ENCODE results near the gene AFF3.

DNA sequence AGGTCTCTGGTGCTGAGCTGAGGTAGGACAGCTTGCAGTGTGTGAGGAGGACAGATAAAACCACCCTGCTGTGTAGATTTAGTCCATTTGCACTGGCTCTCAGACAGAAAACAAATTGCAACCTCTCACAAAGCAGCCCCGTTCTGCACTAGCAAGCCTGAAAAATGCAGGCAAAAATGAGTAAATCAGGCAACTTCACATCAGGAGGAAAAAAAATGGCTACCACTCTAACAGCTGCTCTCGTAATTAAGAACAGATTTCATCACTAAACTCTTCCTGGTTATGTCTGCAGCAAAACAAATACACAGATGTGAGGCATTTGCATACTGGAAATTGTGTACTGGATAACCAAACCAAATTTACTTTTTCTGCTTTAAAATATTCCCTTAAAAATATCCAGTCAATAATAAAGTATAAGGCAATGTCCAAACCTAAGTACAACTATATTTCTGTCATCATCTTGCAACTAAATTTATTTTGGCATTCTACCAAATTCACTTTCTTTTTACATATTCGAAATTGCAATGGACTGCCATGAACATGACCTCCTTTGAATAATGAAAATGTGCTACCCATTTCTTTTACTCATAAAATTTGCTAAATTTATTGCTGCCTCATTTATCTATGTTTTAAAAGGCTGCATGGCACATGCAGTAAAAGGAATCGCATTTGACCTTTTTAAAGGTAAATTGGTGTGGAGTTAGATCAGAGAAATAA is 157.4 kb downstream of the AFF3 start:
- TF ChIP-seq, protein P1, sequence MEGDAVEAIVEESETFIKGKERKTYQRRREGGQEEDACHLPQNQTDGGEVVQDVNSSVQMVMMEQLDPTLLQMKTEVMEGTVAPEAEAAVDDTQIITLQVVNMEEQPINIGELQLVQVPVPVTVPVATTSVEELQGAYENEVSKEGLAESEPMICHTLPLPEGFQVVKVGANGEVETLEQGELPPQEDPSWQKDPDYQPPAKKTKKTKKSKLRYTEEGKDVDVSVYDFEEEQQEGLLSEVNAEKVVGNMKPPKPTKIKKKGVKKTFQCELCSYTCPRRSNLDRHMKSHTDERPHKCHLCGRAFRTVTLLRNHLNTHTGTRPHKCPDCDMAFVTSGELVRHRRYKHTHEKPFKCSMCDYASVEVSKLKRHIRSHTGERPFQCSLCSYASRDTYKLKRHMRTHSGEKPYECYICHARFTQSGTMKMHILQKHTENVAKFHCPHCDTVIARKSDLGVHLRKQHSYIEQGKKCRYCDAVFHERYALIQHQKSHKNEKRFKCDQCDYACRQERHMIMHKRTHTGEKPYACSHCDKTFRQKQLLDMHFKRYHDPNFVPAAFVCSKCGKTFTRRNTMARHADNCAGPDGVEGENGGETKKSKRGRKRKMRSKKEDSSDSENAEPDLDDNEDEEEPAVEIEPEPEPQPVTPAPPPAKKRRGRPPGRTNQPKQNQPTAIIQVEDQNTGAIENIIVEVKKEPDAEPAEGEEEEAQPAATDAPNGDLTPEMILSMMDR (IDR thresholded peaks at IDR 0.05) = no peak
- TF ChIP-seq POLR2AphosphoS5 (IDR thresholded peaks at IDR 0.05) (no peak), POLR2A (IDR thresholded peaks at IDR 0.05) (no peak), EP300 (IDR thresholded peaks at IDR 0.05) (no peak)

All from stomach (tissue), 4 donors.